GM21529 (cell line): ENCODE data around the gene GALNT11.

Experiments used
- ATAC-seq: cut with Tn5 transposase; IDR thresholded peaks from one replicate; pipeline ENCODE4 v1.9.1; 2021; ENCODE audit not compliant: unreplicated experiment

The GALNT11 gene

DNA sequence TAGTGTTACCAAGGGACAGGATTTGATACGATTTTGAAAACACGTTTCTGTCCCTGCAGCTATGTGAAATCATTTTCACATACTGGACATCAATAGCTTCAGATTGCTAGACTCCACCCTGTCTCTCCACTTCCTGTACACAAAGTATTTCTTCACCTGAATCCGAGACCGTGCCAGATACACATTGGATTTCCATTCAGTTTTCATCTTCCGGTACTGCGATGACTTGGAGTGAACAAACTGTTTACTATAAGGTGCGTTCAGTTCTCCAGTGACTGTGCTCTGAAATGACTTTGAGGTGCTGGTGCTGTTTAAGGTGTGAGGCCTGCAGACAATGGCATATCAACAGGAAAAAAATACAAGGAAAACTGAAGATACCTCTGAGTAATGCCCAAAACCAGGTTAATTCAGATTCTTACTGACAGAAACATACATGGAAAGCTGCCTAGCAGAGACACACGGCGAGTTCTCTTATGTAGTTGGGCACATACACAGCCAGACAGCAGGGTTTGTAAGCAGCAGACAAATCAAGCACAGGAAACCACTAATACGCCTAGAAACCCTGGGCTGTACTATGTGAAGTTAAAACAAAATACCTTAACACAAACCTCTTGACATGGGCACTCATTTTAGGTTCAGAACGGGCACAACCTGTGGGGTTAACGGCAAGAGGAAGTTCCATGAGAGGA lies 119.2 kb downstream of the GALNT11 start:
- ATAC-seq = no peak

DNA sequence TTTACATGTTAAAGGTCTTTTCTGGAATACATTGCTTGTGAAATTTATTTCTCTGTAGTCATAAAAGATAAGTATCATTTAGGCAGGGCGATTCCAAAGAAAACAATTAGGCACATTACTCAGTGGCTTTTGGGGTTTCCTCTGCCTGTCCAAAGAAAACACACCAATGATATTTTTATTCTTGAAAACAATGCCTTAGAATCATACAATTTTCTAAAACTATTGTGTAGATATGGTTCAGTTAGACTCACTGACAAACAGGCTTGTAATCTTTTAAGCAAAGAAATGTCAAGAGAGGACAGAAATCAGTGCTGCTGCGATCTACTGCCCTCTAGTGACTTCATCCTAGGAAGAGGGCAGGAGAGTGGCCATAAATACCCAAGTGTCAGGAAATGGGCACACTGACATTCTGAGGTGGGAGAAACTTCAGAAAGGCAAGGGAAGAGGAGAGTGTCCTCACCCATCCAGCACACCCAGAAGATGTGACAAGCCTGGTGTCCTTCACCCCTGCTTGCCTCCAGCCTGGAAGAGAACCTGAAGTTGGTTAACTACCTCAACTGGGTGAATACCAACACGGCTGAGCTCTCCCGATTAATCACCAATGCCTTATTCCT lies 120.5 kb downstream of the GALNT11 start:
- ATAC-seq = no peak

GRCh38 chr7:152148706-152149105 lies 123.2 kb downstream of the GALNT11 start:
- ATAC-seq = no peak

DNA sequence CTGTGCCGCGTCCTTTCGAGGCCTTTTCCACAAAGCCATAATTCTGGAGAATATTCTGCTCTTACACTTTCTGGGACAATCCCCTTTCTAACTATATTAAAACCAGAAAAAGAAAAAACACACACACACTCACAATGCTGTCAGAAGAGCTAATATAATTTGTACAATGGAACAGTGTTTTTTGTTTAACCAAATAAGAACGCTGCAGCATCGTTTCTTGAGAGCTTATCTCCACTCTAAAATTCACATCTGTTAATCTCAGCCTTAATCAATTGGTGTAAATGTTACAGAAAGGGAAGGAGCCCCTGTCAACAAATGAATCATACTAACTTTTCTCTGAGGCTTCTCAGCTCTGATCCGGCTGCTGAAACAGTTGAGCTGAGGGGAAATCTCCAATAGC lies 123.9 kb downstream of the GALNT11 start:
- no peak for ATAC-seq

- ATAC-seq = no peak
Observed at GRCh38 chr7:152152267-152152666, 126.8 kb downstream of the GALNT11 start.

- ATAC-seq = peak; percentile 91
Observed at GRCh38 chr7:152158801-152159587, 133.5 kb downstream of the GALNT11 start.

GRCh38 chr7:152161171-152161570 lies 135.7 kb downstream of the GALNT11 start:
- ATAC-seq = no peak

- ATAC-seq = no peak
Observed at GRCh38 chr7:152162287-152162686, 136.8 kb downstream of the GALNT11 start.
